ENCODE results near the gene MB. TPM values are rescaled to one million over a fixed set of nuclear protein-coding genes. Genes with fewer than 3 reads are reported as not detected.

MB gene
- total and polyA plus RNA-seq, 2 donors (not counting 1 experiment from before 2014, with no cell fraction given) = not detected

DNA sequence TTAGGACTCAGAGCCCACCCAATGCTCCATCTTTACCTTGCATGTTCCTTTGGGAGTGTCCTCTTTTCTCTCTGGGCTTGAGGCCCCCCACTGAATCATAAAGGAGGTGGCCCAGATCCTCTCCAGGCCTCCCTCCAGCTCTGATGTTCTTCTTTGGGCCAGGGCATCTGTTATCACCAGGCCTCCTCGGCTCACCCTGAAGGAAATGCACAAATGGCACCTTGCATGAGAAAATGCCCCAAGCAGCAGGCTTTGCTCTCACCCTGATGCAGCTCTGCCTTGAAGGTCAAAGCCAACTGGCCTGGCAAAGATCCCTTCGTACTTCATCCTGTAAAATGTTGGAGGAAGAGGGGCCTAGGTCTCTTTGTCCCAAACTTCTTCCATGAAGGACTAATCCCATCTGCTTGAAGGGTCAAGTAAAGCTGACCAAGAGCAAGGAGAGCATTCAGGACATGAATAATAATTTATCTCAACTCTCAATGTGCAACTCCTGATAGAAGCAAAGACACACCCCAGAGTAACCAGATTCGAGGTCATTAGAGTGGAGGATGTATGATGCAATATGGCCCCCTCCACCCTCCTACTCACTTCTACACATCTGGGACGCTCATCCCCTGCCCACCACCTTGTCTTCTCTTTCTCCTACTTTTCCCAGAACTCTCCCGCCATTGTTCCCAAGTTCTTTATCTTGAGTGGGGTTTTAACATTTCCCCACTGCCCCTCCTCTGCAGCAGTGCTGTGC lies 40.6 kb upstream of the MB start:
- Histone ChIP-seq H3K9me3 (ENCODE audit: control extremely low read depth in 1 of 3, control insufficient read depth in 2 of 3, insufficient read depth in 1 of 3, low read length in 2 of 3) (no peaks in the 10 kb centered on the region), H3K4me2 (replicated peaks; ENCODE audit: low read depth, low read length, poor library complexity, severe bottlenecking) (no peak overlapping the region), H4K20me1 (ENCODE audit: control insufficient read depth, insufficient read depth, low read length, poor library complexity, severe bottlenecking) (no peaks in the 10 kb centered on the region), H3K27ac (ENCODE audit: low read length in 2 of 2) (no peak overlapping the region), H3K79me2 (ENCODE audit: control insufficient read depth, insufficient read depth, low read length) (peaks cover 10% of the 10 kb centered on the region), H2AFZ (ENCODE audit: insufficient read depth, low read depth, low read length, poor library complexity, severe bottlenecking) (no peak overlapping the region), H3K9ac (ENCODE audit: low read length) (no peak overlapping the region), H3K36me3 (replicated peaks in 1 of 2; ENCODE audit: control extremely low read depth in 1 of 2, control insufficient read depth in 1 of 2, extremely low read depth in 1 of 2, insufficient read depth in 2 of 2, low read length in 1 of 2) (peaks cover 0 to 41% of the 10 kb centered on the region in 2 experiments), H3K27me3 (replicated peaks in 1 of 4; ENCODE audit: control extremely low read depth in 1 of 4, control insufficient read depth in 3 of 4, insufficient read depth in 4 of 4, low read length in 3 of 4) (no peaks in the 10 kb centered on the region), H3K4me3 (ENCODE audit: control extremely low read depth in 1 of 5, extremely low read depth in 1 of 5, insufficient read depth in 1 of 5, low read depth in 2 of 5, low read length in 4 of 5) (no peak overlapping the region), H3K4me1 (ENCODE audit: control insufficient read depth in 2 of 2, insufficient read depth in 2 of 2, low read length in 2 of 2) (peaks cover 16 to 23% of the 10 kb centered on the region in 2 donors)
- no peak for TF ChIP-seq CTCF (IDR thresholded peaks at IDR 0.05)
- TF ChIP-seq EZH2 (IDR thresholded peaks at IDR 0.05; ENCODE audit: borderline replicate concordance, insufficient read depth, low read depth, low read length, poor library complexity, severe bottlenecking) = no peak
- ATAC-seq (ENCODE audit: low read depth) (no peak), DNase-seq (no peak)
- Mint-ChIP-seq H3K4me3 (no peak overlapping the region), H3K9me3 (ENCODE audit: insufficient read depth) (no peaks in the 10 kb centered on the region), H3K27me3 (no peaks in the 10 kb centered on the region), H3K4me1 (peaks cover 27% of the 10 kb centered on the region), H3K27ac (no peak overlapping the region)
- intact Hi-C loops (cut with micrococcal nuclease) = no loop called here
- ChIA-PET CTCF (interaction anchor here (1.5 kb wide), 1 partner anchor 20 kb away, joined by 3 read pairs; no protein-coding TSS in a partner anchor), POLR2A (no interaction called here)
- WGBS (ENCODE audit: insufficient coverage) = 100% methylated on average over 2 of the region's 5 CpGs

DNA sequence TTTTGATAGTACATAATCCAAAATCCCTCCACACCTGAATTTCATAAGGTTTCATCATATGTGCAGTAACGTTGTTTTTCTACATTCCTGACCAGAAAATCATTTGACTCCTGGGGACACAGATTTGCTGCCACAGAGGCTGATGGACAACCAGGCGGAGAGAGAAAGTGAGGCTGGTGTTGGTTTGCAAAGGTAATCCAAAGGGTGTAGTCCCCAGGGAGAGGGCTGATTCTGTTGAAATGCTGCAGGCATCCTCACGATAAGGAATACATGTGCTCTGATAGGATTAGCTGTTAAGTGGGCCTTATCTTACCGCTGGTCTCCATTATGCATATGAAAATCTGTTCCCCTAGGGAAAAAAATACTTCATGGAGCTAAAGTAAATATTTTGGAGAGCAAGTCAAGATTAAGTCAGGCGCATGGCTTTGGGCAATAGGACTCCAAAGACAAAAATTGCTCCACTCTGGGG lies 39.2 kb upstream of the MB start:
- no peaks in the 10 kb centered on the region for H3K9me3 Mint-ChIP-seq (ENCODE audit: insufficient read depth)
- intact Hi-C loops (cut with micrococcal nuclease) = no loop called here
- Histone ChIP-seq H3K27me3 (replicated peaks in 1 of 4; ENCODE audit: control extremely low read depth in 1 of 4, control insufficient read depth in 3 of 4, insufficient read depth in 4 of 4, low read length in 3 of 4) (no peaks in the 10 kb centered on the region), H3K79me2 (ENCODE audit: control insufficient read depth, insufficient read depth, low read length) (peaks cover 11% of the 10 kb centered on the region), H3K4me1 (ENCODE audit: control insufficient read depth in 2 of 2, insufficient read depth in 2 of 2, low read length in 2 of 2) (peaks cover 13 to 15% of the 10 kb centered on the region in 2 donors), H3K9me3 (ENCODE audit: control extremely low read depth in 1 of 3, control insufficient read depth in 2 of 3, insufficient read depth in 1 of 3, low read length in 2 of 3) (no peaks in the 10 kb centered on the region), H2AFZ (ENCODE audit: insufficient read depth, low read depth, low read length, poor library complexity, severe bottlenecking) (no peak overlapping the region), H3K4me3 (ENCODE audit: control extremely low read depth in 1 of 5, extremely low read depth in 1 of 5, insufficient read depth in 1 of 5, low read depth in 2 of 5, low read length in 4 of 5) (no peak overlapping the region), H3K36me3 (replicated peaks in 1 of 2; ENCODE audit: control extremely low read depth in 1 of 2, control insufficient read depth in 1 of 2, extremely low read depth in 1 of 2, insufficient read depth in 2 of 2, low read length in 1 of 2) (peaks cover 0 to 38% of the 10 kb centered on the region in 2 experiments), H4K20me1 (ENCODE audit: control insufficient read depth, insufficient read depth, low read length, poor library complexity, severe bottlenecking) (no peaks in the 10 kb centered on the region), H3K4me2 (replicated peaks; ENCODE audit: low read depth, low read length, poor library complexity, severe bottlenecking) (no peak overlapping the region), H3K9ac (ENCODE audit: low read length) (no peak overlapping the region), H3K27ac (ENCODE audit: low read length in 2 of 2) (no peak overlapping the region)
- ATAC-seq (ENCODE audit: low read depth) (no peak), DNase-seq (no peak)
- no peak overlapping the region for H3K27ac Mint-ChIP-seq
- no peak for TF ChIP-seq CTCF (IDR thresholded peaks at IDR 0.05)
- no peak for TF ChIP-seq EZH2 (IDR thresholded peaks at IDR 0.05; ENCODE audit: borderline replicate concordance, insufficient read depth, low read depth, low read length, poor library complexity, severe bottlenecking)
- no peaks in the 10 kb centered on the region for H3K27me3 Mint-ChIP-seq
- POLR2A ChIA-PET = no interaction called here
- no peak overlapping the region for H3K4me3 Mint-ChIP-seq
- CTCF ChIA-PET = interaction anchor here (1.5 kb wide), 1 partner anchor 21 kb away, joined by 3 read pairs; no protein-coding TSS in a partner anchor
- 100% methylated on average over 4 of the region's 5 CpGs for WGBS (ENCODE audit: insufficient coverage)
- H3K4me1 Mint-ChIP-seq = peaks cover 15% of the 10 kb centered on the region
